DMS153 (cell line): ENCODE data around the gene POU2F1.
"Not testable (repeated sequence)": the region's sequence is repeated elsewhere in the genome, so short reads cannot be mapped to it uniquely, and the experiment has no call there.

Experiments used
- DNase-seq: peaks from one replicate; lab custom pipeline; 2025; lab: John Stamatoyannopoulos, UW

The POU2F1 gene

DNA sequence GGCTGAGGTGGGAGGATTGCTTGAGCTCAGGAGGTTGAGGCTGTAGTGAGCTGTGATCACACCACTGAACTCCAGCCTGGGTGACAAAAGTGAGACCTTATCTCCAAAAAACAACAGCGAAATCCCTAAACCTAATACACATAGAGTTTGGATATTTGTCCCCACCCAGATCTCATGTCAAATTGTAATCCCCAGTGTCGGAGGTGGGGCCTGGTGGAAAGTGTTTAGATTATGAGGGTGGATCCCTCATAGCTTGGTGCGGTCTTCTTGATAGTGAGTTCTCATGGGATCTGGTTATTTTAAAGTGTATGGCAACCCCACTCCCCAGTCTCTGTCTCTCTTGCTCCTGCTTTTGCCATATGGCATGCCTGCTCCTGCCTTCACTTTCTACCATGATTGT, 94.0 kb downstream of the POU2F1 start:
- no peak for DNase-seq

DNA sequence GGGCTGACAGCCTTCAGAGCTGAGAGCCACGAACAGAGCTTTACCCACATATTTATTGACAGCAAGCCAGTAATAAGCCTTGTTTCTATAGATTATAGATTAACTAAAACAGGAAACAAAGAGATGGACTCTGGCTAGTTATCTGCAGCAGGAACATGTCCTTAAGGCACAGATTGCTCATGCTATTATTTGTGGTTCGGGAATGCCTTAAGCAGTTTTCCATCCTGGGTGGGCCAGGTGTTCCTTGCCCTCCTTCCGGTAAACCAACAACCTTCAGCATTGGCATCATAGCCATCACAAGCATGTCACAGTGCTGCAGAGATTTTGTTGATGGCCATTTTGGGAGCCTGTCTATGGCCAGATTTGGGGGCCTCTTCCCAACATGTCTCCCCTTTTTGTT, 96.8 kb downstream of the POU2F1 start:
- no peak for DNase-seq

DNA sequence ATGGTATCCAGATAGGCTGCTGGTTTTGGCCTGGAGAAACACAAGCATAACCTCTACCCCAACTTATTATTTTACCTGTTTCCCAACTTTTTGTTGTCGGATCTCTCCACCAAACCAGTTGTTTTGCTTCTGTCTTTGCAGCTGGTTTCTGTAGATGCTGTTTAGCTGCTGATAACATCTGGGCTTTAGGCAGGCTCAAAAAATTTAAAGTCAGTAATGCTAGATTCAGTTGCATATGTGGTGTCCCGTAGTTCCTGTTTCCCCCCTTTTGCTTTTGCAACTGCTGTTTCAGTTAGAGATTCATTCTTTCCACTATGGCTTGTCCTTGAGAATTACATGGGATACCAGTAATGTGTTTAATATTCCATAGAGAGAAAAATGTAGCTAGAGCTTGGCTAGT, 98.5 kb downstream of the POU2F1 start:
- not testable (repeated sequence) for DNase-seq

DNA sequence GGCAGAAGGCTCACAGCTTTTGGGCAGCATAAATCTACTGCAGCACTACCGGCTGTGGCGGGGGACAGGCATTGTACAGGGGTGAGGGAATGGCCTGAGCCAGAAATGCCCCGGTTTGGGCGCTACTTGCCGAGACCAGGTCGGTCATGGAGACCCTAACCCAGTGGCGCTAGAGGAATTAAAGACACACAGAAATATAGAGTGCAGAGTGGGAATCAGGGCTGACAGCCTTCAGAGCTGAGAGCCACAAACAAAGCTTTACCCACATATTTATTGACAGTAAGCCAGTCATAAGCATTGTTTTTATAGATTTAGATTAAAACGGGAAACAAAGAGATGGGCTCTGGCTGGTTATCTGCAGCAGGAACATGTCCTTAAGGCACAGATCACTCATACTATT, 101.8 kb downstream of the POU2F1 start:
- DNase-seq: no peak

DNA sequence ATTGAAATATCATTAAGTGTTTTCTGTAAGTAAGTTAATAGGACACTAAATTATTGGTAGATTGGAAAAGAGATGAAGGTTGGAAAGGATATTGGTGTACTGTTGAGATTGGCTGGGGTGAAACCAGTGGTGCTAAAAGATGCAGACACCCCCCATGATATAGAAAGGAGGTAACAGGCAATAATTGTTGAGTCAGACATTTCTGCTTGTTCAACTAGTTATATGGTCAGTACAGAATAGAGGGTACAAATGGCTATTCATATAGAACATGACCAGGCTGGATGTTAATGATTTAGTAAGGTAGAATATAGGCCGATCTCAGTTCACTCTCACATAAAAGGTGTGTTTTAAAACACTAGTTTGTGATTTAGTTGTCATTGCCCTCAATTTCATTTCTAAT, 104.5 kb downstream of the POU2F1 start:
- DNase-seq: no peak

DNA sequence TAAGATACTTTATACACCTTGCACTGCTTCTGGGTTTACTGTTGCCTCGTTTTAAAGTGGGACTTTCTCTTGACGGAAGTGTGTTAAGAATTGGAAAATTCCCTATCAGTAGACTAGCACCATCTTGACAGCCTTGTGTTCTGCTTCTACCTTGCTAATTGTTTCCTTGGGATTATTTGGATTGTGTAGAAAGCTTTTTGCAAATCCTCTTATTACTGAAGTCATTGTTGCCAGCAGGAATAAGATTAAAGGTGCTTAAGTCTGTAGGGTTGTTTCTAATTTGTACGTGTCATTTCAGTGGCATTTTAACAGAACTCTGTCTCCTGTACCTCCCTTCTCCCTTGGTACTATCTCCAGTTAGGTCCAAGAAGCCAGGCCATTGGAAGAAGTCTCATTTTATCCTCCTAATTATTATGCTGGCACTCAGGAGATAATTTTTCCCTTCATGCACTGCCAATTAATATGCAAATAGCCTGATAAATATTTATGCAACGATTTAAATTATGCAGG, 107.7 kb downstream of the POU2F1 start:
- no peak for DNase-seq

DNA sequence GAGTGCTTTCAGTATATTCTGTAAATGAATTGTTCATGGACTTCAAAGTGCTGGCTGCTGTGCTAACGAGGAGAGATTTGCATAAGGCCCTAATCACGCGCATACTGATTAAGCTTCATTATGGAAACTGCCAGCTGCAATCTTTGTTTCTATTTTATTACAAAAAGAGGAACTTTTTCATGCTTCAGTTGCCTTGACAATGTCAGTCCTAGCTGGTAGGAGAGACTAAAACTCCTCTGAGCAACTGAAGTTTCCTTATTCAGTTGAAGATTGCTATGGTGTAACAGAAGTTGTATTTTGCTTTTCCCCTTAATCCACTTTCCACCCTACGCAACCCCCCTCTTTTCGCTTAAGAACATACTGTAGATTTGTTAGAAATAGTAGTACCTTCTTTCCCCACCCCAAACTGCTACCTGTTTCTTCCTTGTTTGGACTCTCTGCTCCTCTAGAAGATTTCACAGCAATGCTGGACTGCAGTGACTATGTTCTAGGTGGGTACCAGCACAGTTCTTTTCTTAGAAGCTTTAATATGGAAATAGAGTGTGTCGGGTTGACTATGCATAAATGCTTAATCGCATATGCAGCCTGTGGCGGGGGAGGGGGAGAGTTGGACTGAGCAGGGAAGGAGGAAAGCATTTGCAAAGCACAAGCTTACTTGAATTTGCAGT, 108.3 kb downstream of the POU2F1 start:
- no peak for DNase-seq

DNA sequence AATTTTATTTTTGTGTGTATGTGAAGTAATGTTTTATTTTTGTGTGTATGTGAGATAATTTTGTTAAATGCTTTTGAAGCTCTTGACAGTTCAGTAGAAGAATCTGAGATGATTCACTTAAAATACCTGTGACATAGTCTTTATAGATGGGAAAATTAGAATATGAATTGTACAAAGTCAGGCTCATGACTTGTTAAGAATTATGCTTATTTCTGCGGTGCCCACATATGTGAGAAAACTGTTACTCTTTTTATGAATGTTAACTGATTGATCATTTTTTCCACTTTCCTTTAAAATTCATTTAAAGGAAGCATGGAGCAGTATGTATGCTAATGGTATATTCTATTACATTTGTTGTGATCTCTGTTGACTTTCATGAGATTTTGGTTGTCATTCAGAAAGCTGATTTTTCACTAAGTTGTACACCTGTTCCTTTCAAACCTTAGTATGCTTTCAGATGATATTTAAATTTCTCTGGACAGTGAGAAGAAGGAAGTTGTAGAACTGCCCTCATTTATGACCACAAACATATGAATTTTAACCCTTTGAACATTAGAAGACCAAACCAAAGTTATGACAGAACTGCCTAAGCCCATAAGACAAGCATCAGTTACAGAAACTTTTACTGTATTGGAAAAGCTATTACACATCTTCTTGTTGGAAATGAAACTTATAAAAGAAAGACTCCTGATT, 110.1 kb downstream of the POU2F1 start:
- DNase-seq: no peak

DNA sequence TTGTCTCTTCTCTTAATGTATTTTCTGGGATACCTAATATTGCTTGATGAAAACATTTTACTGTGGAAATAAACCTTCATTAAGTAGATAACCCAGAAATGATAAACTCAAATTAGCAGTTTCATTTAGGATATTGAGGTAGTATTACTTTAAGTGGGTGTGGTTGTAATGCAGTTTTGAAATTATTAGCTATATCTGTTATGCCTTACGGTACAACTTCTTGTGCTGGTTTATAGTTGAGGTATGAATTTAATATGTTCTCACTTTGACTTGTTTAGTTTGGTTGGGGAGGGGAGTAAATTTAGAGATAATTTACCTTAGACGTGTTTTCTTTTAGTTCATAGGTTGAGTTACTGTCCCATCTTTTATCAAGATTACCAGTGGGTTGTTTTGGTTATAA, 111.0 kb downstream of the POU2F1 start:
- no peak for DNase-seq

DNA sequence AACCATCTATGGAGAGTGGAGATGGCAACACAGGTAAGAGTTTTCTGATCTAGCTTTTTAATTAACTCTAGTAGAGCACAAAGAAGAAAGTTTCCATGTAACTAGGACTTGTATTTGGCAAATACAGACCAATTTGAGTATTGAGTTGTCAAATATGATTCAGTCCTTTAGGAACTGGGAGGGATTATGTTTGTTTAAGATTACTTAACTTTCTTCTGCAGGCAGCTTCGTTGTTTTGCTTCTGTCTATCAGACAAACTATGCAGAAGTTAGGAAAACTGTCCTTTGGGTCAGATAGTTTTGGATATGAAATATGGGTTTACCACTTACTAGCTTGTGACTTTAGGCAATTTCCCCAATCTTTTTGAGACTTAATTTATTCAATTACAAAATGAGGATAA, 111.8 kb downstream of the POU2F1 start:
- DNase-seq: no peak

DNA sequence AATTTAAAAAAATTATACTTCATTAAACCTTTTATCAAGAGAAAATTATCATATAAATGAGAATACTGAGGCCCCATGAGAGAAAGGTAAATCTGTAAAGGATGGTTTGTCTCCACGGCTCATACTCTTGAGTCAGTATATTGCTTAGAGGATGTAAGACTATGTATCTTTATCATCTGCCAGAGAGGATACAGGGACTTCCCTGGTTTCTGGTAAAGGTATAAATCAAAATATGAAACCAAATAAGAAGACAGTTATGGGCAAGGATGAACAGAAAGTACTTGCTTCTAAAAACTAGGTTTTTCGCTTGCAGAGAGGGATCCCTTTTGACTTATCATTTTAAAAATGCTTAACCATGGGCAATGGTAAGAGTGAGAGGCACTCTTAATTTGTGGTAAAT, 112.4 kb downstream of the POU2F1 start:
- DNase-seq: no peak

DNA sequence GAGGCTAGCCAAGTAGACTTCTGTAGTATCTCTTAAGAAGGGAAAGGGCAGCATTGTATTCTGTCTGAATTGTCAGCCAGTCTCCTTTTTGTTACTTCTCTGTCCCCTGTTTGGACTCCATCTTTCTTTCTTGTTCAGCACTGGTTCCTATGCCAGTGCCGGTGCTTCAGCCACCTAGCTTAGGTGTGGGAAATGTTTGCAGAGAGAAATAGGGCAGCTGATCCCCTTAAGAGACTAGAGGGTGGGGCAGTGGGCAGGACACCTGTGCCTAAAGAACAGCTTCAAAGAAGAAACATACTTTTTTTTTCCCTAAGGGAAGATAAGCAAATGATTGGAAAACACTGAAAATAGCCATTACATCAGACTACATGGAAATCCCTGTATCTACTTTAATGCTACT, 113.0 kb downstream of the POU2F1 start:
- DNase-seq: no peak

DNA sequence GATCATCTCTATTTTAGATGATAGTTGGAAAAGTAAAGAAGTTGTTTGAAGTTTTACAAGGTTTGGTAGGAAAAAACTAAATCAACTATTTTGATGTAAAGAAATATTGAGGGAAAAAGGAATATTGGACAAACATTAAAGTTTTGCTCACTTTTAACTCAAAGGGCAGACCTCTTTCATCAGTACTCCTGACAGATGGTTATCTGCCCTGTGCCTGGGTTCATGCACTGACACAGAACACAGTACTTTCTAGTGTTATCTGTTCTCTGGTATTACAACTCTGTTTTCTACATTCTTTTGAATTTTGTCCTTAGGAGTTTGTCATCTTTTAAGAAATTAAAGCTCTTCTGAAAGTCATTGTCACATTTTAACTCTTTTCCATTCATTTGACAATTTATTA, 118.7 kb downstream of the POU2F1 start:
- no peak for DNase-seq

DNA sequence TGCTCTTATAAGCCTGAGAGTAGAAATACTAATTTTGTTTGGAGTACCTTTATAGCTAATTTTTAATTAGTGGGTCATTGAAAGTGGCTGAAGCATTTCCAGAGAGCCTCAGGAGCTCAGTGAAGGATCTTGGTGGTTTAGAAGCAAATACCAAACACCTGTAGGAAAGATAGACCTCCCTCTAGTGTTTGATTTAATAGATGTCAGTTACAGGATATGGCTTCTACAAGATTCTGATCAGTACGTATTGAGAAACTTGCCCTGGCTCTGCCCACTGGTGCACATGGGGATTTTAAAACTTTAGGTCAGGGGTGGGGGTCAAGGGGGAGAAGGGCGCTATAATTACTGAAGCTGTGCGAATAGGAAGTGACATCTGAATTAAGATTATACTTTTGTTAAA, 122.2 kb downstream of the POU2F1 start:
- DNase-seq: peak; percentile 55

DNA sequence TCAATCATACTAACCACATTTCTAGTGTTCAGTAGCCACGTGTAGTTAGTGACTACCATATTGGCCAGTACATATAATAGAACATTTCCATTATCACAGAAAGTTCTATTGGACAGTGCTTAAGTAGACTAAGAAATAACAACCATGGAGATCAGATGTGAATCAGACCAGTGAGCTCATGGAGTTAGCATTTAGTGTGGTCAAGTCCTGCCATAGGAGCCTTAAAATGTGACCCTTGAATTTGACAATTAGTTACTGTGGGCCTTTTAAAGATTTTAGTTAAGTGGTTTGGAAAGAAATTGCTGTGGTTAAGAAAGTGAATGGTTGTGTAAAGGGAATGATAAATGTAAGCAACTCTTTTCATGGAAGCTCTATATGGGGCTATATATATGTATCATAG, 123.4 kb downstream of the POU2F1 start:
- no peak for DNase-seq

DNA sequence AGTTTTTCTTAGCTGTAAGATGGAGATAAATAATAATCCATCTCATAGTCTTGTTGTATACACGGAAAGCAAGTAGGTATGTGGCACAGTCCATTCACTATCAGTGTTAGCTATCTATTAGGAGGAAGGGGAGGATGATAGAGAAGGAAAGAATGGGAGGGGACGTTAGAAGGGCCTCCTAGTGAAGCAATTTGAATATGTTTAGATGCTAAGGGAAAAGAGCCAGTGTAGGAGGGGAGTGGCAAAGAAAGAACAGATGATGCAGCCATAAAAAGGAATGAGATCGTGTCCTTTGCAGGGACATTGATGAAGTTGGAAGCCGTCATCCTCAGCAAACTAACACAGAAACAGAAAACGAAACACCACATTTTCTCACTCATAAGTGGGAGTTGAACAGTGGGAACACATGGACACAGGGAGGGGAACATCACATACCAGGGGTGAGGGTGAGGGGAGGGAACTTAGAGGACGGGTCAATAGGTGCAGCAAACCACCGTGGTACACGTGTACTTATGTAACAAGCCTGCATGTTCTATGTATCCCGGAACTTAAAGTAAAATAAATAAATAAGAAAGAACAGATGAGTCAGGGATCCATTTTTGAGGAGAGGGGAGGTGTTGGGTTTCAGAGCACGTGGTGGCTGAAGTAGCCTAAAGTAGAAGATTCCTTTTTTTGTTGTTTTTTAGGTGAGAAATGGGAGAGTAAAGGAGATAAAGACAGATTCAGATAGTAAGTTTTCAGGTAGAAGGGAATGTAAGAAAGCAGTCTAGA, 124.1 kb downstream of the POU2F1 start:
- DNase-seq: peak; percentile 14

DNA sequence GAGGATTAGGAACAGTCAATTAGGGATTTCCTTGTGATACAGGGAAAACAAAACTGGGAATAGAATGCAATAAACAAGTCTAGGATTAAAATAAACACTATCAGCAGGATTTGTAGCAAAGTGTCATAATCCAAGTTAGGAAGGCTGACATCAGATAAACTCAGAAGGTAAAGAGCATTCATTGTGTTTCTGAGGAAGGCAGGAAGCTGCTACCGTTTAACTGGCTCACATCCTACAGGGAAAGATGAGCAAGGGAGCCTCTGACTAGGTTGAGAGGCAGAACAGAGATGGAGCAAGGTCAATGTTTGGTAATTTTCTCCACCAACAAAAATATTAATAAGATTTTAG, 124.7 kb downstream of the POU2F1 start:
- peak; percentile 12 for DNase-seq

DNA sequence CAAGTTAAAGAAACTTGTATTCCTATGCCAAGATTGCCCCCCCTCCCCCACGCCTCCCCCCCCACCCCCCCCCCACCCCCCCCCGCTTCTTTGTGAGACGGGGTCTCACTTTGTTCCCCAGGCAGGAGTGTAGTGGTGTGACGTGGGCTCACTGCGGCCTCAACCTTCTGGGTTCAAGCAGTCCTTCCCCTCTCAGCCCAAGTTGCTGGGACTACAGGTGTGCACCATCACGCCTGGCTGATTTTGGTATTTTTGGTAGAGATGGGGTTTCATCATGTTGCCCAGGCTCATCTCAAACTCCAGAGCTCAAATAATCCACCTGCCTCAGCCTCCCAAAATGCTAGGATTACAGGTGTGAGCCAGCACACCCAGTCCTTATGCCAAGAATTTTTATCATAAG, 136.6 kb downstream of the POU2F1 start:
- DNase-seq: no peak

DNA sequence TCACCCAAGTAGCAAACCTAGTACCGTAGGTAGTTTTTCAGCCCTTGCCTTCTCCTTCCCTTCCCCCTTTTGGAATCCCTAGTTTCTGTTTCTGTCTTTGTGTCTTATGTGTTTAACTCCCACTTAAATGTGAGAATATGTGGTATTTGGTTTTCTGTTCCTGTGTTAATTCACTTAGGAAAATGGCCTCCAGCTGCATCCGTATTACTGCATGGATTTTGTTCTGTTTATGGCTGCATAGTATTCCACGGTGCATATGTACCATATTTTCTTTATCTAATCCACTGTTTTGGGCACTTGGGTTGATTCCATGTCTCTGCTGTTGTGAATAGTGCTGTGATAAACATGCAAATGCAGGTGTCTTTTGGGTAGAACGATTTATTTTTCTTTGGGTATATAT, 138.6 kb downstream of the POU2F1 start:
- DNase-seq: no peak

DNA sequence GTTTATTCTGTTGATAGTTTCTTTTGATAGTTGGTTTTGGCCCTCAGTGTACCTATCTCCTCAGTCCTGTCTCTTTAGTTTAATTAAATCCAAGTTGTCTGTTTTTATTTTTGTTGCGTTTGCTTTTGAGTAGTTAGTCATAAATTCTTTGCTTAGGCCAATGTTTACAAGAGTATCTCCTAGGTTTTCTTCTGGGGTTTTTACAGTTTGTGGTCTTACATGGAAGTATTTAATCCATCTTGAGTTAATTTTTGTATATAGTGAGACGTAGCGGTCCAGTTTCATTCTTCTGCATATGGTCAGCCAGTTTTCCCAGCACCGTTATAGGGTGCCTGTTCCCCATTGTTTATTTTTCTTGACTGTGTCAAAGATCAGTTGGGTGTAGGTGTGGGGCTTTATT, 139.4 kb downstream of the POU2F1 start:
- DNase-seq: no peak

DNA sequence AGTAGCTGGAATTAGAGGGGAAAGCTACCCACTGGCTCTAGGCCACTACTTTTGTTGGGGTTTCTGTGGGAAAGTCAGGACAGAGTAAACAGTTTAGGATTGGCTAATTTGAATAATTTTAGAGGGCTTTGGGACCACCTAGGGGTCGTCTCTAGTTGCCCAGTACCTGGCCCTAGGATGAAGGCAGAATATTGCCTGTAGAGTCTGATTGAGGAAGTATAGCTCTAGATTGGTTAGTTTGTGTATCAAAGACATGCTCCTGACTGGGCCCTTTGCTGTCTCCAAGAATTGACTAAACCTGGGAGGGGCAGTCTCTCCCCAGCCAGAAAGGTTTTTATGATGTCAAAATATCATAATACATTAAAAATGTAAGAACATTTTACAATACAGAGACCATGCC, 142.0 kb downstream of the POU2F1 start:
- DNase-seq: no peak

DNA sequence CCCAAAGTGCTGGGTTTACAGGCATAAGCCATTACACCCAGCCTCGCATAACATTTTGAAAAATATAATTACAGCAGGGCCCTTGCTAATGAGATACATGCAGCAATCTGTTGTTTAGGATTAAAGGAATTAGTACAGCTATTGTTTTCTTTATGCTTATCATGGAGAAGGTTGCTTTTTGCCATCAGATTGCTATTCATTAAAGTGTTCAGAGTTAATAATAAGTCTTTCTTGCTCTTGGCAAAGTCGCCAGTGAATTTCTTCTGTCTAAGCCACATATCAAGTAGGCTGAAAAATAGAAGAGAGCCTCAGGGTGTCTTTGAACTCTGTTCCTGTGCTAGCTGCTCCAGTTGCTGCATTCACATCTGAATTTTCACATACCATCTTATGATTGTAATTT, 144.1 kb downstream of the POU2F1 start:
- DNase-seq: no peak

DNA sequence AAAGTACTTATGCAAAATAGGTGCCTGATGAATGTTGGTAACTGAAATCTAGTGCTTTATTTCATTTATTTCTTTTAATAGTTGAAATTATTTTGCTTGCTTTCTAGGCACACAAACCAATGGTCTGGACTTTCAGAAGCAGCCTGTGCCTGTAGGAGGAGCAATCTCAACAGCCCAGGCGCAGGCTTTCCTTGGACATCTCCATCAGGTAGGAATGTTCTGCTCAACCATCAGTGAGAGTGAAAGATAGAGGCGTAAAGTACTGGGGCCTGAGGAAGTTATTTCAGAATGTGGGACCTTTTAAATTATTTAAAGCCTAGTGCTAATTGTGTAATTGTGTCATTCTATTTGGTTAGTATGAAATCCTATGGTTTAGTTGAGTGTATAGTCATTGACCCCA, 144.7 kb downstream of the POU2F1 start:
- no peak for DNase-seq
